HG03432 (cell line): ENCODE results near the gene FOXI1.
"Not testable (repeated sequence)": the region's sequence is repeated elsewhere in the genome, so short reads cannot be mapped to it uniquely, and the experiment has no call there.

Source experiments
- ATAC-seq: cut with Tn5 transposase; IDR thresholded peaks from one replicate; pipeline ENCODE4 v1.9.1; 2021; ENCODE audit warnings: mild to moderate bottlenecking, moderate library complexity; ENCODE audit not compliant: unreplicated experiment

Gene FOXI1

GRCh38 chr5:170092455-170093101 lies 13.1 kb upstream of the FOXI1 start:
- no peak for ATAC-seq

- ATAC-seq = not testable (repeated sequence)
Measured at GRCh38 chr5:170094329-170094728, 11.4 kb upstream of the FOXI1 start.

- ATAC-seq = no peak
Measured at GRCh38 chr5:170095646-170096045, 10.1 kb upstream of the FOXI1 start.

- no peak for ATAC-seq
Measured at GRCh38 chr5:170097934-170098333, 7.8 kb upstream of the FOXI1 start.

GRCh38 chr5:170100066-170100943 lies 5.4 kb upstream of the FOXI1 start:
- peak; percentile 72 for ATAC-seq

- ATAC-seq = no peak
Measured at GRCh38 chr5:170103447-170103846, 2.2 kb upstream of the FOXI1 start.

GRCh38 chr5:170104299-170104698 lies 1.4 kb upstream of the FOXI1 start:
- ATAC-seq = no peak

GRCh38 chr5:170104710-170105109 lies 987 bp upstream of the FOXI1 start:
- no peak for ATAC-seq

GRCh38 chr5:170107674-170108073 lies 2.0 kb downstream of the FOXI1 start:
- no peak for ATAC-seq

GRCh38 chr5:170108266-170108785 lies 2.6 kb downstream of the FOXI1 start:
- no peak for ATAC-seq

GRCh38 chr5:170109059-170110031 lies 3.6 kb downstream of the FOXI1 start:
- ATAC-seq = no peak

GRCh38 chr5:170110403-170111087 lies 4.8 kb downstream of the FOXI1 start:
- ATAC-seq = no peak

GRCh38 chr5:170111088-170111785 lies 5.5 kb downstream of the FOXI1 start:
- no peak for ATAC-seq

- no peak for ATAC-seq
Measured at GRCh38 chr5:170112876-170113521, 7.3 kb downstream of the FOXI1 start.

GRCh38 chr5:170113522-170113900 lies 7.8 kb downstream of the FOXI1 start:
- no peak for ATAC-seq

GRCh38 chr5:170114271-170114670 lies 8.6 kb downstream of the FOXI1 start:
- ATAC-seq = no peak

GRCh38 chr5:170115925-170116324 lies 10.2 kb downstream of the FOXI1 start:
- no peak for ATAC-seq

- no peak for ATAC-seq
Measured at GRCh38 chr5:170117736-170118135, 12.0 kb downstream of the FOXI1 start.

- no peak for ATAC-seq
Measured at GRCh38 chr5:170120576-170120975, 14.9 kb downstream of the FOXI1 start.
